Gastrocnemius medialis (tissue), 4 donors: ENCODE measurements around the gene ARSI.
A peak's percentile ranks its signal among the peaks of the same experiment; 100 is the strongest.

Experiments
- POLR2A ChIP-seq, 2 donors: fragments of 450-650 bp; IDR thresholded peaks; one replicate each; pipeline ENCODE4 v1.6.1; 2017; ENCODE audit warnings: antibody characterized with exemption in 2 of 2, mild to moderate bottlenecking in 2 of 2, moderate library complexity in 2 of 2
- TF ChIP-seq, protein P1 (sequence below), 5 experiments: fragments of 450-650 bp in 3 of 5; fragments of 200-600 bp in 2 of 5; sonication (generic) in 2 of 5; IDR thresholded peaks in 4 of 5; conservative IDR thresholded peaks in 1 of 5; 1 replicate in 4 of 5; 2 replicates in 1 of 5; pipeline ENCODE4 v1.5.1; 2016 to 2019; ENCODE audit warnings: antibody characterized with exemption in 5 of 5, mild to moderate bottlenecking in 3 of 5, moderate library complexity in 3 of 5

DNA sequence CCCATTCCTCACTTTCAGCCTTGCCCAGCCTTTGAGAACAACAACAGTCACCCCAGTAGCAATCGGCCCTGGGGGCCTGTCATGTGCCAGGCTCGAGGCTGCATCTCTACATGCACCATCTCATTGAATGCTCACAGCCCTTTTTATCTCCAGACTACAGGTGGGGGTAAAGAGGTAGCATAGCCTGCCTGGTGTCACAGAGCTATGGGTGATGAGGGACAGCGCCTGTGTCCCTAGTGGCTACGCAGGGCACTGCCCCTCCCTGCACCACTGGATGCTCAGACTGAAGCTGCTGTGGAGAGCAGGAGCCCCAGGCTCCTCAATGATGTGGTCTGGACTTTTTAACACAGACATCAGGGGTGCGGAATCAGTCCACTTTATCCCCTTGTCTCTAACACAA lies 15.9 kb downstream of the ARSI start:
- TF ChIP-seq, protein P1, sequence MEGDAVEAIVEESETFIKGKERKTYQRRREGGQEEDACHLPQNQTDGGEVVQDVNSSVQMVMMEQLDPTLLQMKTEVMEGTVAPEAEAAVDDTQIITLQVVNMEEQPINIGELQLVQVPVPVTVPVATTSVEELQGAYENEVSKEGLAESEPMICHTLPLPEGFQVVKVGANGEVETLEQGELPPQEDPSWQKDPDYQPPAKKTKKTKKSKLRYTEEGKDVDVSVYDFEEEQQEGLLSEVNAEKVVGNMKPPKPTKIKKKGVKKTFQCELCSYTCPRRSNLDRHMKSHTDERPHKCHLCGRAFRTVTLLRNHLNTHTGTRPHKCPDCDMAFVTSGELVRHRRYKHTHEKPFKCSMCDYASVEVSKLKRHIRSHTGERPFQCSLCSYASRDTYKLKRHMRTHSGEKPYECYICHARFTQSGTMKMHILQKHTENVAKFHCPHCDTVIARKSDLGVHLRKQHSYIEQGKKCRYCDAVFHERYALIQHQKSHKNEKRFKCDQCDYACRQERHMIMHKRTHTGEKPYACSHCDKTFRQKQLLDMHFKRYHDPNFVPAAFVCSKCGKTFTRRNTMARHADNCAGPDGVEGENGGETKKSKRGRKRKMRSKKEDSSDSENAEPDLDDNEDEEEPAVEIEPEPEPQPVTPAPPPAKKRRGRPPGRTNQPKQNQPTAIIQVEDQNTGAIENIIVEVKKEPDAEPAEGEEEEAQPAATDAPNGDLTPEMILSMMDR (IDR thresholded peaks at IDR 0.05 in 4 of 5, conservative IDR thresholded peaks at IDR 0.05 in 1 of 5): peak in 1 of 5 experiments; percentile 33
- TF ChIP-seq POLR2A (IDR thresholded peaks at IDR 0.05): no peak
